ENCODE data around the gene ASCL4. TPM values are rescaled to one million over a fixed set of nuclear protein-coding genes. Genes with fewer than 3 reads are reported as not detected.

ASCL4 gene
- total RNA-seq, 1 experiment from 2014 or later = not detected

DNA sequence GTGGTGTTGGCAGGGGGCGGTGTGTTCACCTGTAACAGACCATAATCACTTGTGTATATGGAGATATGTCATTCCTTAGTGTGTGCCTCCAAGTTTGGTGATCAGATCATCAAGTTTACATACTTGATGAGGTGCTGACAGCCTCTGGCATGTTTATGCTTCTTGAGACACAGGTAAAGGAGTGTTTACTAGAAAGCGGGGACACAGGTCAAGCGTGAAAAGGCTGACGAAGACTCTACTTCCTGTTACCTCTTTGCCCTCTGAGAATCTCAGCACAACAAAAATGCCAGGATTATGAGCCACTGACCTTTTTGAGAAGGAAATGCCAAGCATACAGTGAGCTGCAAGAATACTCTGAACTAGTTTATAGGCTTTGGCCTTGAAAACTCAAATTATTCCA lies 43.1 kb upstream of the ASCL4 start:
- no TSS peak for BruUV-seq (replicated peaks)
- Mint-ChIP-seq H3K4me1 (ENCODE audit: insufficient read depth, unreplicated experiment) (no peaks in the 10 kb centered on the region), H3K27me3 (ENCODE audit: insufficient read depth, unreplicated experiment) (no peaks in the 10 kb centered on the region), H3K9me3 (ENCODE audit: unreplicated experiment) (no peaks in the 10 kb centered on the region), H3K4me3 (ENCODE audit: unreplicated experiment) (no peak overlapping the region), H3K27ac (ENCODE audit: low read depth, unreplicated experiment) (no peak overlapping the region), H3K36me3 (ENCODE audit: insufficient read depth, unreplicated experiment) (peaks cover 47% of the 10 kb centered on the region)
- CTCF ChIA-PET = interaction anchor here (0.7 to 1.2 kb wide), 2 partner anchors 50 to 55 kb away, joined by 3 read pairs; no protein-coding TSS in a partner anchor
- POLR2A ChIA-PET = interaction anchor here (0.8 to 1.6 kb wide), 6 partner anchors 11 to 34 kb away, joined by 3 to 10 read pairs (median 4); no protein-coding TSS in a partner anchor
- TF ChIP-seq, protein P1, sequence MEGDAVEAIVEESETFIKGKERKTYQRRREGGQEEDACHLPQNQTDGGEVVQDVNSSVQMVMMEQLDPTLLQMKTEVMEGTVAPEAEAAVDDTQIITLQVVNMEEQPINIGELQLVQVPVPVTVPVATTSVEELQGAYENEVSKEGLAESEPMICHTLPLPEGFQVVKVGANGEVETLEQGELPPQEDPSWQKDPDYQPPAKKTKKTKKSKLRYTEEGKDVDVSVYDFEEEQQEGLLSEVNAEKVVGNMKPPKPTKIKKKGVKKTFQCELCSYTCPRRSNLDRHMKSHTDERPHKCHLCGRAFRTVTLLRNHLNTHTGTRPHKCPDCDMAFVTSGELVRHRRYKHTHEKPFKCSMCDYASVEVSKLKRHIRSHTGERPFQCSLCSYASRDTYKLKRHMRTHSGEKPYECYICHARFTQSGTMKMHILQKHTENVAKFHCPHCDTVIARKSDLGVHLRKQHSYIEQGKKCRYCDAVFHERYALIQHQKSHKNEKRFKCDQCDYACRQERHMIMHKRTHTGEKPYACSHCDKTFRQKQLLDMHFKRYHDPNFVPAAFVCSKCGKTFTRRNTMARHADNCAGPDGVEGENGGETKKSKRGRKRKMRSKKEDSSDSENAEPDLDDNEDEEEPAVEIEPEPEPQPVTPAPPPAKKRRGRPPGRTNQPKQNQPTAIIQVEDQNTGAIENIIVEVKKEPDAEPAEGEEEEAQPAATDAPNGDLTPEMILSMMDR (IDR thresholded peaks at IDR 0.05; ENCODE audit: unreplicated experiment) = no peak
- intact Hi-C loops (cut with micrococcal nuclease) = no loop called here
- DNase-seq (ENCODE audit: unreplicated experiment) = no peak

DNA sequence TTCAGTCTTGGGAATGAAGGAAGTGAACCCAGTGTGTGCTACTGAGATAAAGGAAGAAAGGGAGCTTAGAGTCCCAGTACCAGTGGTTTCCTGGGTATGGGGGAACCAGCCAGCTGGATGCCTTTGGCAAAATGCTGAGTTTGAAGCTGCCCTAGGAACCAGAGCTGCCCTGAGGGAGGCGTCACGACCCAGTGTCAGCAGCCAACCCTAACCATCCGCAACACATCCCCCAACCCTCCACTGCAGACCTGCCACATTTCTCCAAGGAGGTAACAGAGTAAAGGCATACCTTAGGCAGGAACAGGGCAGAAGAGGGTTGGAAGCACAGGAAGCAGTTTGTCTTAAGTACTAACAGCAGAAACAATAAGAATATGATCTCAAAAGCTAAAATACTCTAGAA lies 42.1 kb upstream of the ASCL4 start:
- H3K4me1 Mint-ChIP-seq (ENCODE audit: insufficient read depth, unreplicated experiment) = no peaks in the 10 kb centered on the region
- TF ChIP-seq, protein P1 (IDR thresholded peaks at IDR 0.05; ENCODE audit: unreplicated experiment) = no peak
- ChIA-PET POLR2A (interaction anchor here (1.1 to 1.6 kb wide), 5 partner anchors 10 to 26 kb away, joined by 3 to 10 read pairs (median 4); no protein-coding TSS in a partner anchor), CTCF (no interaction called here)
- no peak overlapping the region for H3K27ac Mint-ChIP-seq (ENCODE audit: low read depth, unreplicated experiment)
- intact Hi-C loops (cut with micrococcal nuclease) = no loop called here
- no peak for DNase-seq (ENCODE audit: unreplicated experiment)
- H3K4me3 Mint-ChIP-seq (ENCODE audit: unreplicated experiment) = no peak overlapping the region
- H3K36me3 Mint-ChIP-seq (ENCODE audit: insufficient read depth, unreplicated experiment) = peaks cover 57% of the 10 kb centered on the region
- no peaks in the 10 kb centered on the region for H3K27me3 Mint-ChIP-seq (ENCODE audit: insufficient read depth, unreplicated experiment)
- no peaks in the 10 kb centered on the region for H3K9me3 Mint-ChIP-seq (ENCODE audit: unreplicated experiment)
- no TSS peak for BruUV-seq (replicated peaks)

DNA sequence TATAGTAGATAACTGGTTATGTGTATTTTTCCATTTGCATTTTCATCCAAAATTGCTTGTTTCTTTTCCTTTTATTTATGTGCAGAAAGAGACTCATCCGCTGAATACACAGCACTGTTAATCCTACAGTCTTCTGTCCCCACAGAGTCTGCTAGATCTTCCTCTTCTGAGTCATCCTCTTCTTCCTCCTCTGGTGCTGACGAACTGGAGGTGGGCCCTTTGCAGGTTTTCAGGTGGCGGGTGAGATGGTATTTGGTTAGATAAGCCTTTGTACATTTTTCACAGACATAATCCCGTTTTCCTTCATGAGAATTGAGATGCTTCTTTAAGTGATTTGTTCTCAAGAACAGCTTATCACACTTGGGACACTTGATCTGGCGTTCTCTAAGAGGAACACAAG lies 40.4 kb upstream of the ASCL4 start:
- H3K27me3 Mint-ChIP-seq (ENCODE audit: insufficient read depth, unreplicated experiment) = no peaks in the 10 kb centered on the region
- H3K4me3 Mint-ChIP-seq (ENCODE audit: unreplicated experiment) = no peak overlapping the region
- no peak overlapping the region for H3K27ac Mint-ChIP-seq (ENCODE audit: low read depth, unreplicated experiment)
- DNase-seq (ENCODE audit: unreplicated experiment) = no peak
- ChIA-PET CTCF (no interaction called here), POLR2A (interaction anchor here (1.5 to 1.8 kb wide), 2 partner anchors 23 to 25 kb away, joined by 4 read pairs; no protein-coding TSS in a partner anchor)
- TF ChIP-seq, protein P1 (IDR thresholded peaks at IDR 0.05; ENCODE audit: unreplicated experiment) = no peak
- H3K4me1 Mint-ChIP-seq (ENCODE audit: insufficient read depth, unreplicated experiment) = no peaks in the 10 kb centered on the region
- no TSS peak for BruUV-seq (replicated peaks)
- peaks cover 75% of the 10 kb centered on the region for H3K36me3 Mint-ChIP-seq (ENCODE audit: insufficient read depth, unreplicated experiment)
- intact Hi-C loops (cut with micrococcal nuclease) = no loop called here
- H3K9me3 Mint-ChIP-seq (ENCODE audit: unreplicated experiment) = no peaks in the 10 kb centered on the region

DNA sequence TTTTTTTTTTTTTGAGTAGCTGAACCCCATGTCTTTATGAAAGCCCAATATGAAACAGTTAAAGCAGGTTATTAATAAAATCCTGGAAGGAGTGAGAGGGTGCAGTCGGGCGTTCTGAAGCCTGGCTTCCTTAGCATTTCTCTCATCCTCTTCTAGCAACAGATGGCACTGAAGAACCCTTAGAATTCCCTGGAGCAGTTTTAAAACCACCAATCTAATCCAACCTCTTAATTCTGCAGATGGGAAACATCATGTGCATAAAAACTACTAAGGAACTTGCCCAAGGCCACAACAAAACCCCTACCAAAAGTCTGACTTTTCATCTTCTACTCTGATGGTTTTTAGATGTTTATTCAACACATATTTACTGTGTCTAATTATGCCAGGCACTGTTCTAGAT lies 38.7 kb upstream of the ASCL4 start:
- BruUV-seq (replicated peaks) = no TSS peak
- H3K4me3 Mint-ChIP-seq (ENCODE audit: unreplicated experiment) = no peak overlapping the region
- H3K9me3 Mint-ChIP-seq (ENCODE audit: unreplicated experiment) = no peaks in the 10 kb centered on the region
- CTCF ChIA-PET = no interaction called here
- no peaks in the 10 kb centered on the region for H3K27me3 Mint-ChIP-seq (ENCODE audit: insufficient read depth, unreplicated experiment)
- TF ChIP-seq, protein P1 (IDR thresholded peaks at IDR 0.05; ENCODE audit: unreplicated experiment) = no peak
- peaks cover 91% of the 10 kb centered on the region for H3K36me3 Mint-ChIP-seq (ENCODE audit: insufficient read depth, unreplicated experiment)
- intact Hi-C loops (cut with micrococcal nuclease) = no loop called here
- H3K27ac Mint-ChIP-seq (ENCODE audit: low read depth, unreplicated experiment) = no peak overlapping the region
- POLR2A ChIA-PET = interaction anchor here (1.5 kb wide), 1 partner anchor 23 kb away, joined by 4 read pairs; no protein-coding TSS in a partner anchor
- DNase-seq (ENCODE audit: unreplicated experiment) = no peak
- no peaks in the 10 kb centered on the region for H3K4me1 Mint-ChIP-seq (ENCODE audit: insufficient read depth, unreplicated experiment)

Data from MCF 10A (cell line).